SU-DHL-6 (cell line): ENCODE measurements around the gene CFAP97D2.
"Not testable (repeated sequence)": the region's sequence is repeated elsewhere in the genome, so short reads cannot be mapped to it uniquely, and the experiment has no call there.

Experiments
- H2AFZ ChIP-seq: fragments of 200-600 bp; sonication (generic); 2 replicates; pipeline ENCODE4 v1.6.1; 2014; ENCODE audit warnings: low read depth, mild to moderate bottlenecking, moderate library complexity, mixed read lengths, antibody characterized with exemption, low read length; ENCODE audit not compliant: severe bottlenecking
- H3F3A ChIP-seq: fragments of 200-600 bp; shearing (Covaris generic); 2 replicates; pipeline ENCODE4 v1.6.0; 2016; ENCODE audit warnings: antibody characterized with exemption, mild to moderate bottlenecking; ENCODE audit not compliant: insufficient read depth
- H3K27ac ChIP-seq: fragments of 200-600 bp; sonication (generic); 2 replicates; pipeline ENCODE4 v1.5.1; 2016; ENCODE audit warnings: low read depth, mild to moderate bottlenecking, low read length, moderate library complexity, mixed read lengths
- H3K27me3 ChIP-seq: fragments of 200-600 bp; sonication (generic), shearing (Covaris generic); 2 replicates; pipeline ENCODE4 v1.6.0; 2014; ENCODE audit warnings: mild to moderate bottlenecking, low read length
- H3K36me3 ChIP-seq: fragments of 200-600 bp; sonication (generic); 2 replicates; pipeline ENCODE4 v1.6.1; 2014; ENCODE audit warnings: mild to moderate bottlenecking, low read length, mixed read lengths
- H3K4me2 ChIP-seq: fragments of 300-600, 200-600 bp; shearing (Covaris generic), sonication (generic); 2 replicates; pipeline ENCODE4 v1.6.0; 2014; ENCODE audit warnings: low read length, low read depth, mild to moderate bottlenecking; ENCODE audit not compliant: poor library complexity, severe bottlenecking
- H3K4me3 ChIP-seq: fragments of 200-600 bp; sonication (generic); 2 replicates; pipeline ENCODE4 v1.5.1; 2014; ENCODE audit warnings: antibody characterized with exemption, low read length, mild to moderate bottlenecking, mixed read lengths; ENCODE audit not compliant: insufficient read depth, poor library complexity, severe bottlenecking
- H3K79me2 ChIP-seq: fragments of 200-600 bp; sonication (generic); 2 replicates; pipeline ENCODE4 v1.6.1; 2014; ENCODE audit warnings: mild to moderate bottlenecking, low read length, moderate library complexity; ENCODE audit not compliant: insufficient read depth
- H3K9ac ChIP-seq: fragments of 200-600 bp; sonication (generic); 2 replicates; pipeline ENCODE4 v1.7.0; 2014; ENCODE audit warnings: mild to moderate bottlenecking, low read length
- H3K9me2 ChIP-seq: fragments of 200-600 bp; sonication (generic); replicated peaks from 2 replicates; pipeline ENCODE4 v1.6.1; 2014; ENCODE audit warnings: low read length; ENCODE audit not compliant: insufficient read depth
- H3K9me3 ChIP-seq: fragments of 200-600 bp; sonication (generic); 2 replicates; pipeline ENCODE4 v1.6.1; 2014; ENCODE audit warnings: low read length, mixed read lengths; ENCODE audit not compliant: insufficient read depth
- H4K20me1 ChIP-seq: fragments of 200-600 bp; sonication (generic); 2 replicates; pipeline ENCODE4 v1.6.1; 2014; ENCODE audit warnings: low read depth, mild to moderate bottlenecking, antibody characterized with exemption, low read length, moderate library complexity, mixed read lengths
- CTCF ChIP-seq: fragments of 200-600 bp; sonication (generic); IDR thresholded peaks from one replicate; pipeline ENCODE4 v1.5.1; 2017; ENCODE audit warnings: antibody characterized with exemption, mild to moderate bottlenecking, low read length, moderate library complexity; ENCODE audit not compliant: insufficient read depth, poor library complexity, severe bottlenecking
- EZH2phosphoT487 ChIP-seq: fragments of 200-600 bp; sonication (generic), shearing (Covaris generic); conservative IDR thresholded peaks from 2 replicates; pipeline ENCODE4 v1.6.1; 2018; ENCODE audit warnings: mild to moderate bottlenecking, antibody characterized with exemption, low read length, moderate library complexity, mixed read lengths

Gene CFAP97D2

GRCh38 chr13:114261328-114261965, 82.4 kb downstream of the CFAP97D2 start:
- Histone ChIP-seq H3K36me3 (peaks cover 57% of the 10 kb centered on the region), H3K9me3 (no peaks in the 10 kb centered on the region), H4K20me1 (no peaks in the 10 kb centered on the region), H3K4me3 (no peak overlapping the region), H3F3A (no peaks in the 10 kb centered on the region), H3K4me2 (no peak overlapping the region), H3K27ac (no peak overlapping the region), H3K27me3 (no peaks in the 10 kb centered on the region), H2AFZ (no peak overlapping the region), H3K79me2 (no peaks in the 10 kb centered on the region), H3K9ac (no peak overlapping the region), H3K9me2 (no peaks in the 10 kb centered on the region)
- TF ChIP-seq EZH2phosphoT487 (no peak), CTCF (no peak)

- Histone ChIP-seq H3K4me2 (no peak overlapping the region), H3K36me3 (peaks cover 51% of the 10 kb centered on the region), H3K9me3 (no peaks in the 10 kb centered on the region), H3K4me3 (no peak overlapping the region), H3F3A (no peaks in the 10 kb centered on the region), H3K27me3 (no peaks in the 10 kb centered on the region), H2AFZ (no peak overlapping the region), H3K27ac (no peak overlapping the region), H3K9me2 (no peaks in the 10 kb centered on the region), H3K9ac (no peak overlapping the region), H3K79me2 (no peaks in the 10 kb centered on the region), H4K20me1 (no peaks in the 10 kb centered on the region)
- TF ChIP-seq EZH2phosphoT487 (no peak), CTCF (no peak)
Observed at GRCh38 chr13:114263578-114263977, 84.5 kb downstream of the CFAP97D2 start.

- not testable (repeated sequence) for H3K27ac ChIP-seq, H4K20me1 ChIP-seq, H3K9me3 ChIP-seq, H3K9ac ChIP-seq, H3F3A ChIP-seq, H3K4me2 ChIP-seq, H3K4me3 ChIP-seq, H3K27me3 ChIP-seq, H3K79me2 ChIP-seq, H2AFZ ChIP-seq, H3K9me2 ChIP-seq
- peaks cover 49% of the 10 kb centered on the region for H3K36me3 ChIP-seq
Observed at GRCh38 chr13:114264313-114264712, 85.3 kb downstream of the CFAP97D2 start.

- H3K4me2 ChIP-seq, result no peak overlapping the region
- H3K36me3 ChIP-seq, result peaks cover 42% of the 10 kb centered on the region
- H3K9me2 ChIP-seq, result no peaks in the 10 kb centered on the region
- no peak overlapping the region for H3K27ac ChIP-seq
- no peak overlapping the region for H3K9ac ChIP-seq
- H4K20me1 ChIP-seq, result no peaks in the 10 kb centered on the region
- no peak overlapping the region for H2AFZ ChIP-seq
- no peak overlapping the region for H3K4me3 ChIP-seq
- no peaks in the 10 kb centered on the region for H3K9me3 ChIP-seq
- TF ChIP-seq EZH2phosphoT487, result no peak
- TF ChIP-seq CTCF, result no peak
- H3F3A ChIP-seq, result no peaks in the 10 kb centered on the region
- H3K79me2 ChIP-seq, result no peaks in the 10 kb centered on the region
- no peaks in the 10 kb centered on the region for H3K27me3 ChIP-seq
Observed at GRCh38 chr13:114264886-114265611, 86.0 kb downstream of the CFAP97D2 start.
